H1 (cell line): ENCODE results near the gene PDK2. TPM values are rescaled to one million over a fixed set of nuclear protein-coding genes. Genes with fewer than 3 reads are reported as not detected.

Experiments used
- ATF3 ChIP-seq: IDR thresholded peaks from 2 replicates; pipeline ENCODE4 v1.6.1; 2011; ENCODE audit warnings: low read depth, mild to moderate bottlenecking, low read length; ENCODE audit not compliant: insufficient read depth
- CREB1 ChIP-seq: IDR thresholded peaks from 2 replicates; pipeline ENCODE4 v1.6.1; 2012; ENCODE audit warnings: inconsistent platforms
- RAD21 ChIP-seq, 2 experiments: IDR thresholded peaks in 1 of 2; conservative IDR thresholded peaks in 1 of 2; 2 replicates each; pipeline ENCODE4 v1.6.1; 2011; ENCODE audit warnings: low read depth in 2 of 2, low read length in 2 of 2, improper control_type of control experiment in 1 of 2, inconsistent platforms in 1 of 2, mild to moderate bottlenecking in 1 of 2, moderate library complexity in 1 of 2
- SIN3A ChIP-seq, 2 experiments: IDR thresholded peaks in 1 of 2; conservative IDR thresholded peaks in 1 of 2; 2 replicates each; pipeline ENCODE4 v1.6.1; 2011 to 2012; ENCODE audit warnings: low read length in 2 of 2, improper control_type of control experiment in 1 of 2, low read depth in 1 of 2, mild to moderate bottlenecking in 1 of 2
- polyA plus RNA-seq, 7 experiments: library from polyadenylated mRNA; depleted of rRNA in 3 of 7; stranded (reverse) in 5 of 7; unstranded in 2 of 7; fragments of >200 nt in 5 of 7; fragments of 200-250 nt in 2 of 7; gene quantifications; 1 replicate in 5 of 7; 2 replicates in 1 of 7; 4 replicates in 1 of 7; pipeline versions ENCODE4 v1.2.1 to v1.2.3, GENCODE V29; 2011 to 2013; ENCODE audit warnings: missing spikeins in 2 of 7, mixed read lengths in 2 of 7
- total RNA-seq: library from RNA; stranded (reverse); fragmentation: NEBNext Ultra II Directional; extraction: Animal tissue kit (Norgen Biotek cat#: 25700); gene quantifications from 2 replicates; pipeline ENCODE4 v1.2.1, GENCODE V29; 2021

The PDK2 gene
- total and polyA plus RNA-seq, 2 of the 8 experiments (the other 6 are each of a cell fraction or from before 2014, with no cell fraction given), result 18.3 to 121 TPM

- TF ChIP-seq ATF3 (no peak), SIN3A (conservative IDR thresholded peaks at IDR 0.05 in 1 of 2, IDR thresholded peaks at IDR 0.05 in 1 of 2; ENCODE audit: low read depth in 1 of 2, low read length in 2 of 2) (no peak), CREB1 (no peak), RAD21 (IDR thresholded peaks at IDR 0.05 in 1 of 2, conservative IDR thresholded peaks at IDR 0.05 in 1 of 2; ENCODE audit: low read depth in 2 of 2, low read length in 2 of 2) (no peak)
These were observed 3.2 kb upstream of the PDK2 start (continued) for GRCh38 chr17:50091918-50092285.
